Lung (tissue), 12 donors: ENCODE data around the gene ARCN1. TPM values are rescaled to one million over a fixed set of nuclear protein-coding genes. Genes with fewer than 3 reads are reported as not detected.

Source experiments
- ATAC-seq: fragments of 200-7000 bp; cut with Tn5 transposase; one replicate; pipeline ENCODE4 v1.9.1; 2020; ENCODE audit warnings: moderate number of reproducible peaks; ENCODE audit not compliant: insufficient read depth, low FRiP score
- DNase-seq, 3 donors: peaks; one replicate each; pipeline ENCODE4 v3.0.0-alpha.2; 2013 to 2017
- H3K27ac ChIP-seq, 2 donors: one replicate each; pipeline ENCODE4 v1.5.1; 2013; ENCODE audit warnings: mild to moderate bottlenecking in 2 of 2, moderate library complexity in 2 of 2, control low read depth in 1 of 2, inconsistent platforms in 1 of 2, low read depth in 1 of 2, low read length in 1 of 2
- H3K27me3 ChIP-seq, 3 donors: one replicate each; pipeline ENCODE4 v1.5.1; 2013; ENCODE audit warnings: low read length in 2 of 3; ENCODE audit not compliant: control insufficient read depth in 3 of 3, insufficient read depth in 3 of 3
- H3K36me3 ChIP-seq, 4 donors: one replicate each; pipeline ENCODE4 v1.5.1; 2013; ENCODE audit warnings: low read length in 4 of 4, mild to moderate bottlenecking in 1 of 4, moderate library complexity in 1 of 4; ENCODE audit not compliant: control insufficient read depth in 4 of 4, insufficient read depth in 4 of 4
- H3K4me1 ChIP-seq, 5 donors: one replicate each; pipeline ENCODE4 v1.5.1; 2013; ENCODE audit warnings: low read length in 5 of 5, mild to moderate bottlenecking in 2 of 5, moderate library complexity in 1 of 5; ENCODE audit not compliant: control insufficient read depth in 5 of 5, insufficient read depth in 5 of 5
- H3K4me3 ChIP-seq: one replicate; pipeline ENCODE4 v1.5.1; 2013; ENCODE audit warnings: mild to moderate bottlenecking, control low read depth, moderate library complexity
- H3K9ac ChIP-seq, 2 donors: one replicate each; pipeline ENCODE4 v1.5.1; 2013; ENCODE audit warnings: low read length in 2 of 2, control low read depth in 1 of 2; ENCODE audit not compliant: insufficient read depth in 1 of 2
- H3K9me3 ChIP-seq, 4 donors: one replicate each; pipeline ENCODE4 v1.5.1; 2013; ENCODE audit warnings: low read length in 3 of 4, mild to moderate bottlenecking in 1 of 4, moderate library complexity in 1 of 4; ENCODE audit not compliant: control insufficient read depth in 4 of 4, insufficient read depth in 3 of 4
- WGBS, 2 donors: extraction: QIAGEN DNeasy Blood & Tissue Kit; methylation state at CpG; one replicate each; pipeline ENCODE4 v1.1.7; 2013; 5-methylcytosine and 5-hydroxymethylcytosine counted together
- polyA plus RNA-seq, 2 donors: library from polyadenylated mRNA; stranded (reverse); fragments of 200-250 nt; gene quantifications; one replicate each; pipeline ENCODE4 v1.2.1, GENCODE V29; 2013
- total RNA-seq, 2 donors: library from RNA; depleted of rRNA in 1 of 2; stranded (reverse); fragments of >200 nt in 1 of 2; gene quantifications; one replicate each; pipeline ENCODE4 v1.2.1, GENCODE V29; 2014 to 2021
- TF ChIP-seq, protein P1 (sequence below): IDR thresholded peaks from 2 replicates; pipeline ENCODE4 v1.5.1; 2012; ENCODE audit warnings: mild to moderate bottlenecking; ENCODE audit errors: control extremely low read depth, extremely low read depth
- donor health status: control.
- donor health status: control.
- donor health status: Bipolar disorder and iron deficiency.
- donor health status: healthy.
- donor health status: DM: yes; HTN: yes; CAD: no.

Gene ARCN1
- total and polyA plus RNA-seq, 4 donors = 72.4 to 123 (median 106) TPM

DNA sequence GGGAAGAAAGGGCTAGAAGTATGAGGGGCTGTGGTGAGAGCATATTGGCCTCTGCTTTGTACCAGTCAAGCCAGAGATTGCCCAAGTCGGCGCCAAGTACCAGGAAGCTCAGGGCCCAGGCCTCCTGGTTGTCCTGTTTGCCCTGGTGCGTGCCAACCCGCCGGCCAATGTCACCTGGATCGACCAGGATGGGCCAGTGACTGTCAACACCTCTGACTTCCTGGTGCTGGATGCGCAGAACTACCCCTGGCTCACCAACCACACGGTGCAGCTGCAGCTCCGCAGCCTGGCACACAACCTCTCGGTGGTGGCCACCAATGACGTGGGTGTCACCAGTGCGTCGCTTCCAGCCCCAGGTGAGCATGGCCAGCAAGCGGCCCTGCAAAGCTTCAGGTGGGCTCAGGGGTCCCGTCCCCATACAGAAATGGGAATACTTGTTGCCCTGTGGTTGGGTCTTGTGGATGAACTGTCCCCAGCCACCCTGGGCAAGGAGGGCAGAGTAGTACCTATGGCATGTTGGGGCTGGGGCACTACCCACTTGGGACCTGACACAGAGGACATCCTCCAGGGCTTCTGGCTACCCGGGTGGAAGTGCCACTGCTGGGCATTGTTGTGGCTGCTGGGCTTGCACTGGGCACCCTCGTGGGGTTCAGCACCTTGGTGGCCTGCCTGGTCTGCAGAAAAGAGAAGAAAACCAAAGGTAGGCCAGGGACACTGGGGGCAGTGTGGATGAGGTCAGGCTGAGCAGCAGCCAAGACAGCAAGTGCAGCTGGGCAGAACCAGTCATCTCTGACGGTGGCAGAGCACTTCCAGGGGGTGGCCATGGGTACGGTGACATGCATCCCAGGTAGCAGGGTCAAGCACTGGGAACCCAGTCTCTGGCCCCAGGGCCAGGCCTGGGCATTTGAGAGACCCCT, 39.1 kb upstream of the ARCN1 start:
- H3K9ac ChIP-seq = no peak overlapping the region
- peaks cover 0 to 13% (median 4%) of the 10 kb centered on the region in 5 donors for H3K4me1 ChIP-seq
- no peak overlapping the region for H3K27ac ChIP-seq
- ATAC-seq = no peak
- peaks cover 0 to 4% (median 2%) of the 10 kb centered on the region in 4 donors for H3K36me3 ChIP-seq
- DNase-seq = no peak
- no peaks in the 10 kb centered on the region for H3K27me3 ChIP-seq
- TF ChIP-seq, protein P1, sequence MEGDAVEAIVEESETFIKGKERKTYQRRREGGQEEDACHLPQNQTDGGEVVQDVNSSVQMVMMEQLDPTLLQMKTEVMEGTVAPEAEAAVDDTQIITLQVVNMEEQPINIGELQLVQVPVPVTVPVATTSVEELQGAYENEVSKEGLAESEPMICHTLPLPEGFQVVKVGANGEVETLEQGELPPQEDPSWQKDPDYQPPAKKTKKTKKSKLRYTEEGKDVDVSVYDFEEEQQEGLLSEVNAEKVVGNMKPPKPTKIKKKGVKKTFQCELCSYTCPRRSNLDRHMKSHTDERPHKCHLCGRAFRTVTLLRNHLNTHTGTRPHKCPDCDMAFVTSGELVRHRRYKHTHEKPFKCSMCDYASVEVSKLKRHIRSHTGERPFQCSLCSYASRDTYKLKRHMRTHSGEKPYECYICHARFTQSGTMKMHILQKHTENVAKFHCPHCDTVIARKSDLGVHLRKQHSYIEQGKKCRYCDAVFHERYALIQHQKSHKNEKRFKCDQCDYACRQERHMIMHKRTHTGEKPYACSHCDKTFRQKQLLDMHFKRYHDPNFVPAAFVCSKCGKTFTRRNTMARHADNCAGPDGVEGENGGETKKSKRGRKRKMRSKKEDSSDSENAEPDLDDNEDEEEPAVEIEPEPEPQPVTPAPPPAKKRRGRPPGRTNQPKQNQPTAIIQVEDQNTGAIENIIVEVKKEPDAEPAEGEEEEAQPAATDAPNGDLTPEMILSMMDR = no peak
- 91 to 97% methylated on average over 19 of the region's 19 CpGs for WGBS, 2 donors
- H3K9me3 ChIP-seq = no peaks in the 10 kb centered on the region
- H3K4me3 ChIP-seq = no peak overlapping the region

DNA sequence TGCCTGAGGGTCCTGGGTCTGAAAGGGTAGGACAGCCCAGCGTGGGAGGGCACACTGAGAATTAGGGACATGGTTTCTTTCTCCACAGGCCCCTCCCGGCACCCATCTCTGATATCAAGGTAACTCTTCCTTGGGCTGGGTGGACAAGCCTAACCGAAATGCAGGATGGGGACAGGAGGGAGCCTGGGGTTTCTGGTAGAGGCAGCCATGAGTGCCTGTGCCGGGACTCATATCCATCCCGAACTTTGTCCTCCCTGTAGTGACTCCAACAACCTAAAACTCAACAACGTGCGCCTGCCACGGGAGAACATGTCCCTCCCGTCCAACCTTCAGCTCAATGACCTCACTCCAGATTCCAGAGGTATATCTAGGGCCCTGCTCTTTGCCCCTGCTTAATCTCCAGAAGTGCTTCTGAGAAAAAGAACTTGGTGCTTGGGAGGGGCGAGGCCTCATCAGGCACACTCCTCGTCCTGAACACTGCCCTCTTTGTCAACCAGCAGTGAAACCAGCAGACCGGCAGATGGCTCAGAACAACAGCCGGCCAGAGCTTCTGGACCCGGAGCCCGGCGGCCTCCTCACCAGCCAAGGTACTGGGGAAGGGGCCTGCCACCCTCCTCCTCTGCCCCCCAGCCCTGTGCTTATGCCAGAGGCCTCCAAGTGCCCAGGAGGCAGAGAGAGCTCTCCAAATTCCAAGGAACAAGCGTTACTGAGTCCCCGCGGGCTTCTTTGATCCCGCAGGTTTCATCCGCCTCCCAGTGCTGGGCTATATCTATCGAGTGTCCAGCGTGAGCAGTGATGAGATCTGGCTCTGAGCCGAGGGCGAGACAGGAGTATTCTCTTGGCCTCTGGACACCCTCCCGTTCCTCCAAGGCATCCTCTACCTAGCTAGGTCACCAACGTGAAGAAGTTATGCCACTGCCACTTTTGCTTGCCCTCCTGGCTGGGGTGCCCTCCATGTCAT, 38.2 kb upstream of the ARCN1 start:
- Histone ChIP-seq H3K36me3 (peaks cover 0 to 4% (median 2%) of the 10 kb centered on the region in 4 donors), H3K27ac (no peak overlapping the region), H3K9ac (no peak overlapping the region), H3K9me3 (no peaks in the 10 kb centered on the region), H3K4me1 (peaks cover 0 to 13% (median 4%) of the 10 kb centered on the region in 5 donors), H3K4me3 (no peak overlapping the region), H3K27me3 (no peaks in the 10 kb centered on the region)
- no peak for ATAC-seq
- peak in 2 of 3 donors; percentile 23 to 24 for DNase-seq
- TF ChIP-seq, protein P1 = no peak
- WGBS, 2 donors = 74 to 83% methylated on average over 27 of the region's 27 CpGs

DNA sequence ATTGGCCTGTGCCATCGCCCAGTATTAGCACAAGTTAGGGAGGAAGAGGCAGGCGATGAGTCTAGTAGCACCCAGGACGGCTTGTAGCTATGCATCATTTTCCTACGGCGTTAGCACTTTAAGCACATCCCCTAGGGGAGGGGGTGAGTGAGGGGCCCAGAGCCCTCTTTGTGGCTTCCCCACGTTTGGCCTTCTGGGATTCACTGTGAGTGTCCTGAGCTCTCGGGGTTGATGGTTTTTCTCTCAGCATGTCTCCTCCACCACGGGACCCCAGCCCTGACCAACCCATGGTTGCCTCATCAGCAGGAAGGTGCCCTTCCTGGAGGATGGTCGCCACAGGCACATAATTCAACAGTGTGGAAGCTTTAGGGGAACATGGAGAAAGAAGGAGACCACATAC, 36.9 kb upstream of the ARCN1 start:
- H3K4me1 ChIP-seq = peaks cover 0 to 6% (median 4%) of the 10 kb centered on the region in 5 donors
- H3K9ac ChIP-seq = no peak overlapping the region
- ATAC-seq (no peak), DNase-seq (no peak)
- no peaks in the 10 kb centered on the region for H3K9me3 ChIP-seq
- H3K4me3 ChIP-seq = no peak overlapping the region
- WGBS, 2 donors = 76 to 81% methylated on average over 9 of the region's 9 CpGs
- no peaks in the 10 kb centered on the region for H3K27me3 ChIP-seq
- H3K36me3 ChIP-seq = peaks cover 0 to 4% (median 2%) of the 10 kb centered on the region in 4 donors
- no peak overlapping the region for H3K27ac ChIP-seq
- TF ChIP-seq, protein P1 = no peak
